Stimulated activated CD4-positive, alpha-beta T cell treated with anti-CD3 and anti-CD28 coated beads, Interleukin-1b, Interleukin-23, amount 100 ng/mL, for 48 hours (primary cell): Measurements from ENCODE around the gene IL5.
"Not testable (repeated sequence)": the region's sequence is repeated elsewhere in the genome, so short reads cannot be mapped to it uniquely, and the experiment has no call there.

ENCODE experiments used
- DNase-seq: peaks from one replicate; pipeline ENCODE4 v3.0.0-alpha.2; 2020

The IL5 gene

GRCh38 chr5:132528866-132529634, 14.3 kb downstream of the IL5 start:
- DNase-seq: no peak

GRCh38 chr5:132528021-132528420, 15.3 kb downstream of the IL5 start:
- no peak for DNase-seq

DNA sequence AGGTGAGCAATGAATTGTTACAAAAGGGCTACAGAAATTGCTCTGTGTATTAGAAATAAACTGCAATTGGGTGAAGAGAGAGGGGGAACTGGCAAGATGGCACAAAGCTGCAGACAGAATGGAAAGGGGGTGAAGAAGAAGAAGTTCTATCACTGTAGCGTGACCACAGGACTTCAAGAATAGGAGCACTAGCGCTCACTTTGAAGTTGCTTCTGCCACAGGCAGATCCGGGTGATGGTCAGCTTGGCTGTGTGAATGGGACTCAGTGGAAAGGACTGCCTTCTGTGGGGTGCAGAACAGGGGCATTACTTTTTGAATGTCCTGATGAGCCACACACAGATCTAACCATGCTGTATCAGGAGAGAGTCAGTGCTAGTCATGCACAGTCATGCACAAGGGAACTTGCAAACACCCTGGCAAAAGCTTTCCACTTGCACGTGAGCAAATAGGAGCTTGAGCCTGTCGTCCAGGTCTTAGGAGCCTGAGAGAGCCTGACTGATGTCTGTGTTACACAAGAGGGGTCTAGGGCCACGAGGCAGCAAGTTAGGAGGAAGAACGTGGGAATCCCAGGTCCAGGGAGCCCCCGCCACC, 16.3 kb downstream of the IL5 start:
- no peak for DNase-seq

GRCh38 chr5:132526290-132526973, 16.9 kb downstream of the IL5 start:
- DNase-seq: peak; percentile 8

DNA sequence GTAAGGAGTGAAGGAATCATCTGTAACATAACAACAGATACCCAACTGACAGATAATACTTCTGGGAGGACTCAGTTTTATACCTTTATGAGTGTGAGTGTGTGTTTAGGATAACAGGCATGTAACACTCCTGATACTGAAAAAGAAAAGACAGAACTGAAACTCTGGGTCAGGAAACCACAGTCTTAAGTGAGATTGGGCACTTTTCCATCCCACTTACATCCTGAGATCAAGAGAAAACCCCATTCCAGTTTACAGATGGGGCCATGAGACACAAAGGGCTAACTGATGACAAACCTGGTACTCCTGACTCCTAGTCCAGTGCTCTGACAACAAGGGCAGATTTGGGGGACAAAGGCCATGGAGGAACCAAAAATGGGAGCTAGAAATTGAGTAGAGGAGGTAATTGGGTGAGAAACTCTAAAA, 18.0 kb downstream of the IL5 start:
- no peak for DNase-seq

DNA sequence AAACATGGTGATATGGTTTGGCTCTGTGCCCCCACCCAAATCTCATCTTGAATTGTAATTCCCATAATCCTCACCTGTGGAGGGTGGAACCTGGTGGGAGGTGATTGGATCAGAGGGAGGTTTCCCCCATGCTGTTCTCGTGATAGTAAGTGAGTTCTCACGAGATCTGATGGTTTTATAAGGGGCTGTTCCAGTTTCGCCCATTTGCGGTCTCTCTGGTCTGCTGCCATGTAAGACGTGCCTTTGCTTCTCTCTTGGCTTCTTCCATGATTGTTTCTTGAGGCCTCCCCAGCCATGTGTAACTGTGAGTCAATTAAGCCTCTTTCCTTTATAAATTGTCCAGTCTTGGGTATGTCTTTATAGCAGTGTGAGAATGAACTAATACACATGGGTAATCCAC, 18.4 kb downstream of the IL5 start:
- DNase-seq: not testable (repeated sequence)

DNA sequence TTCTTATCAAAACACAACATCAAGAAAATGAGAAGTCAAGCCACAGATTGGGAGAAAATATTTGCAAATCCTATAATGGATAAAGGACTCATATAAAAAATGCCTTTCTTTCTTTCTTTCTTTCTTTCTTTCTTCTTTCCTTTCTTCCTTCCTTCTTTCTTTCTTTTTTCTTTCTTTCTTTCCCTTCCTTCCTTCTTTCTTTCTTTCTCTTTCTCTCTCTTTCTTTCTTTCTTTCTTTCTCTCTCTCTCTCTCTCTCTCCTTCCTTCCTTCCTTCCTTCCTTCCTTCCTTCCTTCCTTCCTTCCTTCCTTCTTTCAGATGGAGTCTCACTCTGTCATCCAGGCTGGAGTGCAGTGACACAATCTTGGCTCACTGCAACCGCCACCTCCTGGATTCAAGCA, 21.3 kb downstream of the IL5 start:
- DNase-seq: not testable (repeated sequence)

DNA sequence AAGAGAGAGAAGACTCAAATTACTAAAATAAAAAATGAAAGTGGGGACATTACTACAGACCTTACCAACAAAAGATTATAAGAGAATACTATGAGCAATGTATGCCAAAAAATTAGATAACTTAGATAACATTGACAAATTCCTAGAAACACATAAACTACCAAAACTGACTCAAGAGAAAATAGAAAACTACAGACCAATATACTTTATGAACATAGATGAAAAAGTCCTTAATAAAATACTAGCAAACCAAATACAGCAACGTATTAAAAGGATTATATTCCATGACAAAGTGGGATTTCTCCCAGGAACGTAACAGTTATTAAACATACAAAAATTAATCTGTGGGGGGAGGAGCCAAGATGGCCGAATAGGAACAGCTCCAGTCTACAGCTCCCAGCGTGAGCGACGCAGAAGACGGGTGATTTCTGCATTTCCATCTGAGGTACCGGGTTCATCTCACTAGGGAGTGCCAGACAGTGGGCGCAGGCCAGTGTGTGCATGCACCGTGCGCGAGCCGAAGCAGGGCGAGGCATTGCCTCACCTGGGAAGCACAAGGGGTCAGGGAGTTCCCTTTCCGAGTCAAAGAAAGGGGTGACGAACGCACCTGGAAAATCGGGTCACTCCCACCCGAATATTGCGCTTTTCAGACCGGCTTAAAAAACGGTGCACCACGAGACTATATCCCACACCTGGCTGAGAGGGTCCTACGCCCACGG, 29.5 kb downstream of the IL5 start:
- not testable (repeated sequence) for DNase-seq

GRCh38 chr5:132510076-132510475, 33.2 kb downstream of the IL5 start:
- no peak for DNase-seq

- DNase-seq: no peak
Observed at GRCh38 chr5:132506094-132506692, 37.1 kb downstream of the IL5 start.

DNA sequence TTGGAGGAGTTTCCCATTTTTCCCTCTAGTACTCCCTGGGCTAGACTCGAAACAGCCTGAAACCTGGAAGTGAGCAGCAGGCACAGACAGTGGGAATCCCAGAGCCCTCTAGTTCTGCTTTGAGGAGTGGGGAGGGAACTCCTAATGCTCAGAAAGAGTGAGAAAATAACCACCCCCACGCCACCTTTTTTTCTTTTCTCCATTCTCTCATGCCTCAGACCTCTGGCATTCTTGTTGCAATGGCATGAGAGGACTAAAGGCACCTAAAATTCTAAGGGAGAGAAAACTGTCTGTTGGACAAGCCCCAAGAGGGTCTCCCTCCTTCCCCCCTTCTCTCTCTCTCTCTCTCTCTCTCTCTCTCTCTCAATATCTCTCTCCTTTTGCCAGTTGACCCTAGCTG, 37.7 kb downstream of the IL5 start:
- no peak for DNase-seq

DNA sequence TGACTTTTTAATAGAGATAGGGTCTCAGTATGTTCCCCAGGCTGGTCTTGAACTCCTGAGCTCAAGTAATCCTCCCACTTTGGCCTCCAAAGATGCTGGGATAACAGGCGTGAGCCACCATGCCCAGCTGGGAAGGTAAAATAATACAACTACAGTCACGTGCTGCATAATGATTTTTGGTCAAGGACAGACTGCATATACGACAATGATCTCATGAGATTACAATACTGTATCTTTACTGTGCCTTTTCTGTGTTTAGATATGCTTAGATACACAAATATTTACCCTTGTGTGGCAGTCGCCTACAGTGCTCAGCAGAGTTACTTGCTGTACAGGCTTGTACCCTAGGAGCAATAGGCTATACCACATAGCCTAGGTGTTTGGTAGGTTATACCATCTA, 38.6 kb downstream of the IL5 start:
- no peak for DNase-seq

- no peak for DNase-seq
Observed at GRCh38 chr5:132503244-132503643, 40.1 kb downstream of the IL5 start.

- DNase-seq: no peak
Observed at GRCh38 chr5:132501961-132502931, 41.1 kb downstream of the IL5 start.

DNA sequence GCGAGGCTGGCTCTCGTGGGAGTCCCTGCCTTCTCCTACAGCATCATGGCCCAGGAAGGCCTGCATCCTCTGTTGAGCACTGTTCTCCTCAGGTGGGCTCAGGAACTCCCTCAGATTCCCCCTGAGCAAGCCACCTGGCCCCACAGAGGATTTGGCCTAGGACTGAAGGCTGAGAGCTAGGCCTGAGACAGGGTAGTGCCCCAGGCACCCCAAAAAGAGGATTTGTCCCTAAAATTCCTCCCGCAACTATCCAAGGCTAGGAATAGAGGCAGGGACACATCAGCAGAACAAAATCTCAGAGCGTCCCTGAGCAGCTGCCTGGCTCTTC, 41.7 kb downstream of the IL5 start:
- no peak for DNase-seq

DNA sequence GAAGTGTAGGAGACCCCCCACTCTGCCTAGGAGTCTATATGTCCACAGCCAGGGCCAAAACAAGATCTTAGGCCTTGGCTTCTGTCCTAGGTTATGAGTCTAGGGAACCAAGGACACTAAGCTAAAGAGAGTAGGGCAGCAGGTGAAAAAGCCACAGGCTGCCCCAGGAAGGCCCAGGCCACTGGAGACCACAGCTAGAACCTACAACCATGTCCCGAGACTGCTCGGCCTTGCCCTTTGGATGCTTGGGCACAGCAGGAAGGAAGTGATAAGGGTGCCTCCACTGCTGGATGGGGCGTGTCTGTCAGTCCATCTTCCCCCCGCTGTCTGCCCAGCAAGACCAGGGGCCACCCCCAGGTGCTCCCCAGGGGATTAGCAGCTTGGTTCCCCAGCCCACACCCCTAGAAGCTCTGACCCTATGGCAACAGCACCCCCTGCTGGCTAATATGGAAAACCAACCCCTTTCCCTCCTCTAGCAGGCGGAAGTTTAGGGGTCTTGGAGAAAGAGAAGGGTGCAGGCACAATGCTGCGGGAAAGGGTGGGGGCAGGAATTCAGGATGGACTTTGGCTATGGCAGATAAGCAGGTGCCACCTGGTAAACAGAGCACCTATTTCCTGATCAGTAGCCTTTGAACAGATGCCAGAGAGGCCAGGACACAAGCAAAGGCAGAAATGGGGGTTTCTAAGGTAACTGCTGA, 42.2 kb downstream of the IL5 start:
- DNase-seq: peak; percentile 70

DNA sequence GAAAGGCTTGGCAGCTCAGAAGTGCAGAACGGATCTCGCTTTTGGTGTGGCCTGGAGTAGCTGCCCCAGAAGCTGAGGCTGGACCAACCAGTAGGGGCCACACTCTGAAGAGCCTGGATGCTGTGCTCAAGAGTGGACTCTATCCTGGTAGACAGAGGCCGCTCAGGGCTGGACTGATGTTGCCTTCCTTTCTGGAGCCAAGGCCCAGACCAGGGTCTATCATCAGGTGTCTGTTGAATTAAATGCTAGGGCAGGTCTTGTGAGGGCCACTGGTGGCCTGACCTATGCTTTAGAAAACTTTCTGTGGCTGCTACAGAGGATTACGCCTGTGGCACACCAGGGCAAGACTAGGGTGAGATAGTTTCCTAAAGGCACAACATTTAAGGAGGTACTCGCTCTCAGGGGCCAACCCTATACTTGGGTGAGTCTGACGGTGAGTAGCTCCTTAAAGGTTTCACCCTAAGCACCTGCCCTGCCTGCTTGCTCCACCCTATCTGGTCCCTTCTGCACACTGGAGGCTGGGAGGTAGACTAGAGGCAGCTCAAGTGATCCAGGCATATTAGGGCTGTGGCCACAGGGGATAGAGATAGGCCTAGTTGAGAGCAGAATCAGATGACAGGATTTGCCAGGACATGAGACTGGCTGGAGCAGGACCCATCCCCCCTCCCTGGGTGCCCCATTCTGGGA, 42.9 kb downstream of the IL5 start:
- no peak for DNase-seq

DNA sequence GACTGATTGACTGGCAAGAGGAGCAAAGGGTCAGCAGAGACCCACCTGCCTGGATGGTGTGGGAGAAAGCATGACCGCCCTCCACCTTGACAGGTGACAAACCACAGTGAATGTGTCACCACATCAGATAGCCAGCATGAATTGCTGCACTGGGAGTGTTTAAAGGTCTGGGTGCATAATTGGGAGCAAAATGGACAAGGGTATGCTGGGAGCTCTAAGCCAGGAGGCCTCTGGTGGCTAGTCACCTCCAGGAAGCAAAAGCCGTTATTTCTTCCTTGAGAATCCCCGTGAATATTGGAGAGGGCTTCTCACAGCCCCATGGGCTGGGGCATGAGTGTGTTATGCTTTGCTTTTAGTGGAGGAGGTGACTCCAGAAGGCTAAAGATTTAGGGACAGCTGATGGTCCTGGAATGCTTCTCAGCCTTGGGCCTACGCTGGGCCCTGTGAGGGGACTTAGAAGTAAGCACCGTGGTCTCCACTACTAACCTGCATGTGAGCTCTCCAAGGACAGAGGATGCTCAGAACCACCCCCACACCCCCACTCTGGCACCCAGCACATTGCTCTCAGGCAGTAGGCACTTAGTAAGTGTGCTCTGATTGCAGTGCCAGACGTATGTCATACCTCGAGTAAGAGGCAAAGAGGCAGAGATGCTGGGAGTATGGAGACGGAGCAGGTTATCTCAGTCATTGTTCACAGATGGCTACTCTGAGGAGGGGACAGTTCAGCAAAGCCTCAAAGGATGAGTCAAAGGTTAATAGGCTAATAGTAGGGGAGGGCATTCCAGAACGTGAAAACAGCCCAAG, 43.7 kb downstream of the IL5 start:
- no peak for DNase-seq

GRCh38 chr5:132498686-132499271, 44.5 kb downstream of the IL5 start:
- DNase-seq: no peak
